ENCODE data around the gene RELN.

DNA sequence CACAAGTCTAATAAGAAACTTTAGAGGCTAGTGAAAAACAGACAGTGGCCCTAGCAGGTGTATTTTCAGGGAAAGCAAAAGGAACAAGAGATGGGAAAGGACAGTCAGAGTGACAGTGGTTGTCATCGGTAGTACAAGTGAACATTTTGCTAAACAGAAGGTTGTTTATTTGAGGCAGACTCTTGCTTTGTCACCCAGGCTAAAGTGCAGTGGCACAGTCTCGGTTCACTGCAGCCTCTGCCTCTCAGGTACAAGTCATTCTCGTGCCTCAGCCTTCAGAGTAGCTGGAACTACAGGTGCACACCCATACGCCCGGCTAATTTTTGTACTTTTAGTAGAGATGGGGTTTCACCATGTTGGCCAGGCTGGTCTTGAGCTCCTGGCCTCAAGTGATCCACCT, 195.8 kb downstream of the RELN start:
- TF ChIP-seq, protein P1, sequence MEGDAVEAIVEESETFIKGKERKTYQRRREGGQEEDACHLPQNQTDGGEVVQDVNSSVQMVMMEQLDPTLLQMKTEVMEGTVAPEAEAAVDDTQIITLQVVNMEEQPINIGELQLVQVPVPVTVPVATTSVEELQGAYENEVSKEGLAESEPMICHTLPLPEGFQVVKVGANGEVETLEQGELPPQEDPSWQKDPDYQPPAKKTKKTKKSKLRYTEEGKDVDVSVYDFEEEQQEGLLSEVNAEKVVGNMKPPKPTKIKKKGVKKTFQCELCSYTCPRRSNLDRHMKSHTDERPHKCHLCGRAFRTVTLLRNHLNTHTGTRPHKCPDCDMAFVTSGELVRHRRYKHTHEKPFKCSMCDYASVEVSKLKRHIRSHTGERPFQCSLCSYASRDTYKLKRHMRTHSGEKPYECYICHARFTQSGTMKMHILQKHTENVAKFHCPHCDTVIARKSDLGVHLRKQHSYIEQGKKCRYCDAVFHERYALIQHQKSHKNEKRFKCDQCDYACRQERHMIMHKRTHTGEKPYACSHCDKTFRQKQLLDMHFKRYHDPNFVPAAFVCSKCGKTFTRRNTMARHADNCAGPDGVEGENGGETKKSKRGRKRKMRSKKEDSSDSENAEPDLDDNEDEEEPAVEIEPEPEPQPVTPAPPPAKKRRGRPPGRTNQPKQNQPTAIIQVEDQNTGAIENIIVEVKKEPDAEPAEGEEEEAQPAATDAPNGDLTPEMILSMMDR (IDR thresholded peaks at IDR 0.05) = no peak
- TF ChIP-seq EZH2 (IDR thresholded peaks at IDR 0.05; ENCODE audit: borderline replicate concordance, insufficient read depth, low read depth, low read length, poor library complexity, severe bottlenecking) = no peak

Measured in B cell (primary cell).